ENCODE results near the gene LRP5. TPM values are rescaled to one million over a fixed set of nuclear protein-coding genes. Genes with fewer than 3 reads are reported as not detected.
A peak's percentile ranks its signal among the peaks of the same experiment; 100 is the strongest.

LRP5 gene
- total RNA-seq, 2 donors from 2014 or later: 6.8 to 9.3 TPM

- Mint-ChIP-seq H3K27me3 (ENCODE audit: low read depth) (no peaks in the 10 kb centered on the region), H3K36me3 (ENCODE audit: insufficient read depth in 2 of 2) (no peaks in the 10 kb centered on the region), H3K27ac (no peak overlapping the region), H3K4me3 (peak overlapping the region; percentile 25 to 71), H3K4me1 (ENCODE audit: low read depth) (peaks cover 63% of the 10 kb centered on the region), H3K9me3 (no peaks in the 10 kb centered on the region)
- ATAC-seq (replicated peaks in 1 of 2) (peak; percentile 32), DNase-seq (no peak)
Measured at GRCh38 chr11:68330700-68331337, 18.4 kb downstream of the LRP5 start.

GRCh38 chr11:68331338-68331947 is 19.1 kb downstream of the LRP5 start:
- ATAC-seq (replicated peaks in 1 of 2) (peak; percentile 33 to 48), DNase-seq (no peak)
- H3K4me3 Mint-ChIP-seq: peak overlapping the region; percentile 25 to 71
- no peaks in the 10 kb centered on the region for H3K27me3 Mint-ChIP-seq (ENCODE audit: low read depth)
- no peaks in the 10 kb centered on the region for H3K36me3 Mint-ChIP-seq (ENCODE audit: insufficient read depth in 2 of 2)
- peak overlapping the region; percentile 2 for H3K27ac Mint-ChIP-seq
- no peaks in the 10 kb centered on the region for H3K9me3 Mint-ChIP-seq
- H3K4me1 Mint-ChIP-seq (ENCODE audit: low read depth): peaks cover 65% of the 10 kb centered on the region

GRCh38 chr11:68332186-68332585 is 19.8 kb downstream of the LRP5 start:
- no peaks in the 10 kb centered on the region for H3K36me3 Mint-ChIP-seq (ENCODE audit: insufficient read depth in 2 of 2)

GRCh38 chr11:68333173-68333572 is 20.8 kb downstream of the LRP5 start:
- ATAC-seq (replicated peaks in 1 of 2) (no peak), DNase-seq (no peak)
- Mint-ChIP-seq H3K27ac (no peak overlapping the region), H3K36me3 (ENCODE audit: insufficient read depth in 2 of 2) (no peaks in the 10 kb centered on the region), H3K9me3 (no peaks in the 10 kb centered on the region), H3K4me3 (no peak overlapping the region), H3K27me3 (ENCODE audit: low read depth) (no peaks in the 10 kb centered on the region), H3K4me1 (ENCODE audit: low read depth) (peaks cover 74% of the 10 kb centered on the region)

More at GRCh38 chr11:68332186-68332585, 19.8 kb downstream of the LRP5 start:
- no peaks in the 10 kb centered on the region for H3K9me3 Mint-ChIP-seq
- H3K27me3 Mint-ChIP-seq (ENCODE audit: low read depth): no peaks in the 10 kb centered on the region
- no peak for ATAC-seq (replicated peaks in 1 of 2)
- no peak overlapping the region for H3K4me3 Mint-ChIP-seq
- H3K4me1 Mint-ChIP-seq (ENCODE audit: low read depth): peaks cover 72% of the 10 kb centered on the region
- DNase-seq: no peak
- no peak overlapping the region for H3K27ac Mint-ChIP-seq

- H3K9me3 Mint-ChIP-seq: no peaks in the 10 kb centered on the region
Measured at GRCh38 chr11:68334923-68335322, 22.5 kb downstream of the LRP5 start.

GRCh38 chr11:68335683-68336082 is 23.3 kb downstream of the LRP5 start:
- Mint-ChIP-seq H3K27ac (no peak overlapping the region), H3K27me3 (ENCODE audit: low read depth) (no peaks in the 10 kb centered on the region), H3K4me1 (ENCODE audit: low read depth) (peaks cover 58% of the 10 kb centered on the region), H3K36me3 (ENCODE audit: insufficient read depth in 2 of 2) (no peaks in the 10 kb centered on the region), H3K4me3 (no peak overlapping the region), H3K9me3 (no peaks in the 10 kb centered on the region)
- ATAC-seq (replicated peaks in 1 of 2) (peak in 1 of 2 donors; percentile 26), DNase-seq (no peak)

More at GRCh38 chr11:68334923-68335322, 22.5 kb downstream of the LRP5 start:
- H3K27ac Mint-ChIP-seq: no peak overlapping the region
- no peaks in the 10 kb centered on the region for H3K36me3 Mint-ChIP-seq (ENCODE audit: insufficient read depth in 2 of 2)
- H3K27me3 Mint-ChIP-seq (ENCODE audit: low read depth): no peaks in the 10 kb centered on the region
- no peak overlapping the region for H3K4me3 Mint-ChIP-seq
- no peak for DNase-seq
- H3K4me1 Mint-ChIP-seq (ENCODE audit: low read depth): peaks cover 61% of the 10 kb centered on the region
- ATAC-seq (replicated peaks in 1 of 2): no peak

- Mint-ChIP-seq H3K27me3 (ENCODE audit: low read depth) (no peaks in the 10 kb centered on the region), H3K4me3 (no peak overlapping the region), H3K9me3 (no peaks in the 10 kb centered on the region), H3K4me1 (ENCODE audit: low read depth) (peaks cover 56% of the 10 kb centered on the region), H3K36me3 (ENCODE audit: insufficient read depth in 2 of 2) (no peaks in the 10 kb centered on the region), H3K27ac (no peak overlapping the region)
- DNase-seq (no peak), ATAC-seq (replicated peaks in 1 of 2) (no peak)
Measured at GRCh38 chr11:68336716-68337115, 24.3 kb downstream of the LRP5 start.

- peaks cover 49% of the 10 kb centered on the region for H3K4me1 Mint-ChIP-seq (ENCODE audit: low read depth)
- no peaks in the 10 kb centered on the region for H3K27me3 Mint-ChIP-seq (ENCODE audit: low read depth)
- no peak overlapping the region for H3K4me3 Mint-ChIP-seq
- ATAC-seq (replicated peaks in 1 of 2) (peak; percentile 22 to 38), DNase-seq (peak in 1 of 2 donors; percentile 9)
- H3K9me3 Mint-ChIP-seq: no peaks in the 10 kb centered on the region
- no peaks in the 10 kb centered on the region for H3K36me3 Mint-ChIP-seq (ENCODE audit: insufficient read depth in 2 of 2)
- no peak overlapping the region for H3K27ac Mint-ChIP-seq
Measured at GRCh38 chr11:68337399-68337835, 25.0 kb downstream of the LRP5 start.

GRCh38 chr11:68338051-68338780 is 25.8 kb downstream of the LRP5 start:
- Mint-ChIP-seq H3K36me3 (ENCODE audit: insufficient read depth in 2 of 2) (no peaks in the 10 kb centered on the region), H3K27ac (no peak overlapping the region), H3K4me1 (ENCODE audit: low read depth) (peaks cover 41% of the 10 kb centered on the region), H3K4me3 (no peak overlapping the region), H3K27me3 (ENCODE audit: low read depth) (no peaks in the 10 kb centered on the region), H3K9me3 (no peaks in the 10 kb centered on the region)
- ATAC-seq (replicated peaks in 1 of 2): no peak
- no peak for DNase-seq

GRCh38 chr11:68340003-68340767 is 27.8 kb downstream of the LRP5 start:
- Mint-ChIP-seq H3K27ac (no peak overlapping the region), H3K4me1 (ENCODE audit: low read depth) (peaks cover 39% of the 10 kb centered on the region), H3K9me3 (no peaks in the 10 kb centered on the region), H3K36me3 (ENCODE audit: insufficient read depth in 2 of 2) (no peaks in the 10 kb centered on the region), H3K27me3 (ENCODE audit: low read depth) (no peaks in the 10 kb centered on the region), H3K4me3 (no peak overlapping the region)
- peak; percentile 71 to 72 for ATAC-seq (replicated peaks in 1 of 2)
- DNase-seq: peak; percentile 14 to 15

GRCh38 chr11:68340784-68341556 is 28.6 kb downstream of the LRP5 start:
- H3K27me3 Mint-ChIP-seq (ENCODE audit: low read depth): no peaks in the 10 kb centered on the region
- H3K27ac Mint-ChIP-seq: no peak overlapping the region
- peak; percentile 70 to 79 for ATAC-seq (replicated peaks in 1 of 2)
- H3K36me3 Mint-ChIP-seq (ENCODE audit: insufficient read depth in 2 of 2): no peaks in the 10 kb centered on the region
- no peak overlapping the region for H3K4me3 Mint-ChIP-seq
- H3K9me3 Mint-ChIP-seq: no peaks in the 10 kb centered on the region
- peaks cover 34% of the 10 kb centered on the region for H3K4me1 Mint-ChIP-seq (ENCODE audit: low read depth)
- DNase-seq: peak; percentile 17 to 33

Measured in activated T-cell treated with anti-CD3 and anti-CD28 coated beads, Interleukin-2, amount 50 U/mL, for 72 hours (primary cell).